Astrocyte of the cerebellum (primary cell): ENCODE measurements around the gene MEAF6.
A peak's percentile ranks its signal among the peaks of the same experiment; 100 is the strongest.

Source experiments
- DNase-seq: peaks from one replicate; pipeline ENCODE4 v3.0.0-alpha.2; 2011; ENCODE audit warnings: low read depth
- H3K4me3 ChIP-seq: 2 replicates; pipeline ENCODE4 v1.5.1; 2011; ENCODE audit warnings: mild to moderate bottlenecking, low read depth, low read length, moderate library complexity
- CTCF ChIP-seq: IDR thresholded peaks from 2 replicates; pipeline ENCODE4 v1.5.1; 2012; ENCODE audit warnings: low read length, low read depth, moderate library complexity, mild to moderate bottlenecking; ENCODE audit errors: missing control alignments
- in situ Hi-C: cut with HindIII; loops from 2 replicates; pipeline ENCODE4 v1.10.0; 2017; ENCODE audit warnings: low sequenced_read_pairs

MEAF6 gene

GRCh38 chr1:37493336-37494098 lies 21.0 kb downstream of the MEAF6 start:
- no peak for TF ChIP-seq CTCF
- in situ Hi-C loops = loop anchor here (5.0 to 10.0 kb wide), 2 partner anchors 51 to 61 kb away; partner anchors contain the start of genes DNALI1 and SNIP1
- DNase-seq = no peak
- no peak overlapping the region for H3K4me3 ChIP-seq

- no peak overlapping the region for H3K4me3 ChIP-seq
- no peak for TF ChIP-seq CTCF
- DNase-seq = no peak
- in situ Hi-C loops = no loop called here
Observed at GRCh38 chr1:37487619-37487984, 27.0 kb downstream of the MEAF6 start.

- no peak for DNase-seq
- TF ChIP-seq CTCF = peak; percentile 100
- in situ Hi-C loops = no loop called here
- no peak overlapping the region for H3K4me3 ChIP-seq
Observed at GRCh38 chr1:37486680-37487618, 27.6 kb downstream of the MEAF6 start.

GRCh38 chr1:37485902-37486679 lies 28.5 kb downstream of the MEAF6 start:
- in situ Hi-C loops = no loop called here
- no peak overlapping the region for H3K4me3 ChIP-seq
- no peak for TF ChIP-seq CTCF
- DNase-seq = no peak

- TF ChIP-seq CTCF = no peak
- in situ Hi-C loops = no loop called here
- DNase-seq = no peak
- no peak overlapping the region for H3K4me3 ChIP-seq
Observed at GRCh38 chr1:37484325-37485051, 30.1 kb downstream of the MEAF6 start.
